HepG2 (cell line): Measurements from ENCODE around the gene CDH22. TPM values are rescaled to one million over a fixed set of nuclear protein-coding genes. Genes with fewer than 3 reads are reported as not detected.
A peak's percentile ranks its signal among the peaks of the same experiment; 100 is the strongest.

ENCODE experiments used
- ATAC-seq: fragments of 200-7000 bp; cut with Tn5 transposase; 3 replicates; pipeline ENCODE4 v1.9.1; 2020; ENCODE audit warnings: mild to moderate bottlenecking, moderate library complexity
- BruUV-seq: library from RNA; stranded (reverse); fragments of 400-500 nt; replicated peaks from 2 replicates; lab custom pipeline; 2021; lab: Mats Ljungman, UMichigan
- CTCF ChIA-PET: fragments of 300-600 bp; formaldehyde crosslinking; extraction: SDS; loops from one replicate; lab custom pipeline; 2021; ENCODE audit warnings: low total read pairs, inconsistent platforms, low intra/inter-chr PET ratio; lab: Yijun Ruan, JAX
- POLR2A ChIA-PET: fragments of 350-600 bp; sonication (Branson Sonifier 250); formaldehyde crosslinking; loops from one replicate; lab custom pipeline; 2020; ENCODE audit warnings: antibody characterized with exemption, inconsistent platforms; lab: Yijun Ruan, JAX
- DNase-seq: peaks from one replicate; pipeline ENCODE4 v3.0.0-alpha.2; 2015; ENCODE audit warnings: low spot score
- FAIRE-seq: peaks from 3 replicates; lab custom pipeline; 2011; peaks lifted over from hg19 to GRCh38; lab: Jason Lieb, UNC
- H2AFZ ChIP-seq: one replicate; pipeline ENCODE4 v1.6.1; 2011; ENCODE audit warnings: low read length, inconsistent platforms
- H3K27ac ChIP-seq: fragments of 300-600 bp; 3 replicates; pipeline ENCODE4 v1.8.0; 2011; ENCODE audit warnings: mixed run types, mild to moderate bottlenecking, mixed read lengths, low read length, inconsistent platforms; ENCODE audit not compliant: insufficient read depth; ENCODE audit errors: extremely low read length
- H3K27me3 ChIP-seq, 2 experiments: fragments of 200-600 bp in 1 of 2; 2 replicates in 1 of 2; 3 replicates in 1 of 2; pipeline versions ENCODE4 v1.6.0 to v1.8.0; 2011; ENCODE audit warnings: low read length in 2 of 2, mild to moderate bottlenecking in 2 of 2, moderate library complexity in 2 of 2, inconsistent platforms in 1 of 2; ENCODE audit not compliant: insufficient read depth in 2 of 2, control insufficient read depth in 1 of 2
- H3K36me3 ChIP-seq, 2 experiments: fragments of 200-600 bp in 1 of 2; replicated peaks in 1 of 2; 2 replicates in 1 of 2; 3 replicates in 1 of 2; pipeline versions ENCODE4 v1.5.1 to v1.8.0; 2011; ENCODE audit warnings: low read length in 2 of 2, inconsistent platforms in 1 of 2; ENCODE audit not compliant: insufficient read depth in 2 of 2, control insufficient read depth in 1 of 2
- H3K4me1 ChIP-seq: 2 replicates; pipeline ENCODE4 v1.5.1; 2012; ENCODE audit warnings: low read length, inconsistent platforms; ENCODE audit not compliant: insufficient read depth
- H3K4me2 ChIP-seq: 2 replicates; pipeline ENCODE4 v1.6.0; 2011; ENCODE audit warnings: low read depth, low read length, inconsistent platforms
- H3K4me3 ChIP-seq, 3 experiments: fragments of 200-600 bp in 1 of 3; sonication (generic), shearing (Covaris generic) in 1 of 3; replicated peaks in 1 of 3; 2 replicates each; pipeline ENCODE4 v1.5.1; 2011 to 2016; ENCODE audit warnings: low read length in 3 of 3, inconsistent platforms in 2 of 3, low read depth in 2 of 3, mild to moderate bottlenecking in 2 of 3, control low read depth in 1 of 3, mixed read lengths in 1 of 3; ENCODE audit not compliant: insufficient read depth in 1 of 3
- H3K79me2 ChIP-seq: one replicate; pipeline ENCODE4 v1.6.1; 2011; ENCODE audit warnings: low read length, inconsistent platforms; ENCODE audit not compliant: insufficient read depth
- H3K9ac ChIP-seq: 2 replicates; pipeline ENCODE4 v1.6.0; 2011; ENCODE audit warnings: mild to moderate bottlenecking, low read depth, low read length, inconsistent platforms; ENCODE audit not compliant: insufficient read depth
- H3K9me3 ChIP-seq: 2 replicates; pipeline ENCODE4 v1.5.1; 2012; ENCODE audit warnings: mild to moderate bottlenecking, low read length
- H4K20me1 ChIP-seq: 2 replicates; pipeline ENCODE4 v1.6.0; 2011; ENCODE audit warnings: inconsistent platforms, mild to moderate bottlenecking, low read length, moderate library complexity; ENCODE audit not compliant: insufficient read depth
- BHLHE40 ChIP-seq: IDR thresholded peaks from 2 replicates; pipeline ENCODE4 v1.6.1; 2011; ENCODE audit warnings: low read length, improper control_type of control experiment
- CEBPB ChIP-seq: IDR thresholded peaks from 2 replicates; pipeline ENCODE4 v1.6.1; 2011; ENCODE audit warnings: low read depth, low read length, improper control_type of control experiment, borderline replicate concordance
- HNRNPLL ChIP-seq: fragments of 200-400 bp; formaldehyde crosslinking; IDR thresholded peaks from 2 replicates; pipeline ENCODE4 v1.6.1; 2017; ENCODE audit warnings: mild to moderate bottlenecking, low read depth, low read length; ENCODE audit not compliant: poor library complexity, severe bottlenecking
- ISX ChIP-seq: sonication (generic); formaldehyde crosslinking; conservative IDR thresholded peaks from 2 replicates; pipeline ENCODE4 v1.5.0; 2020; ENCODE audit warnings: missing genetic modification reagents
- JUND ChIP-seq: sonication (generic); formaldehyde crosslinking; IDR thresholded peaks from 2 replicates; pipeline ENCODE4 v1.8.0; 2022; ENCODE audit warnings: mild to moderate bottlenecking, missing genetic modification reagents
- MAZ ChIP-seq, 2 experiments: sonication (generic) in 1 of 2; formaldehyde crosslinking in 1 of 2; IDR thresholded peaks; 2 replicates each; pipeline versions ENCODE4 v1.5.0 to v1.6.1; 2012 to 2020; ENCODE audit warnings: low read depth in 2 of 2, mild to moderate bottlenecking in 2 of 2, borderline replicate concordance in 1 of 2, improper control_type of control experiment in 1 of 2, low read length in 1 of 2, missing genetic modification reagents in 1 of 2, moderate library complexity in 1 of 2
- ONECUT2 ChIP-seq: sonication (generic); formaldehyde crosslinking; IDR thresholded peaks from 2 replicates; pipeline ENCODE4 v1.4.0; 2020; ENCODE audit warnings: missing genetic modification reagents
- SIN3A ChIP-seq: IDR thresholded peaks from 2 replicates; pipeline ENCODE4 v1.6.1; 2011; ENCODE audit warnings: low read depth, mild to moderate bottlenecking, control low read depth, low read length, borderline replicate concordance
- SMC3 ChIP-seq: IDR thresholded peaks from 2 replicates; pipeline ENCODE4 v1.6.1; 2011; ENCODE audit warnings: low read length, improper control_type of control experiment
- TCF7 ChIP-seq: sonication (generic); IDR thresholded peaks from 2 replicates; pipeline ENCODE4 v1.6.1; 2016; ENCODE audit warnings: antibody characterized with exemption, low read depth
- ZBTB8A ChIP-seq: sonication (generic); formaldehyde crosslinking; IDR thresholded peaks from 2 replicates; pipeline ENCODE4 v1.4.0; 2020; ENCODE audit warnings: mild to moderate bottlenecking, low read depth, missing genetic modification reagents, borderline replicate concordance
- ZNF788 ChIP-seq: sonication (generic); formaldehyde crosslinking; IDR thresholded peaks from 2 replicates; pipeline ENCODE4 v1.5.0; 2020; ENCODE audit warnings: mild to moderate bottlenecking, missing genetic modification reagents, borderline replicate concordance
- WGBS: methylation state at CpG from one replicate; pipeline ENCODE4 v1.1.6; 2017; ENCODE audit warnings: low lambda C conversion rate; 5-methylcytosine and 5-hydroxymethylcytosine counted together
- in situ Hi-C: cut with HindIII; loops from 2 replicates; pipeline ENCODE4 v1.10.0; 2017; ENCODE audit warnings: low pct_unique_long_range_greater_than_20kb; ENCODE audit not compliant: extremely low pct_ligation_motif_present
- intact Hi-C: fragments of 100-400 bp; cut with micrococcal nuclease; formaldehyde crosslinking; loops from one replicate; pipeline ENCODE4 v1.10.0; 2022; ENCODE audit not compliant: unreplicated experiment
- polyA plus RNA-seq, 8 experiments: library from polyadenylated mRNA; depleted of rRNA in 3 of 8; stranded (reverse) in 7 of 8; unstranded in 1 of 8; fragments of >200 nt; fragmentation: Illumina TruSeq in 4 of 8; extraction: Trizol in 4 of 8; gene quantifications; 2 replicates each; pipeline versions ENCODE4 v1.2.1 to v1.2.3, GENCODE V29; 2011 to 2016; ENCODE audit warnings: low read depth in 4 of 8, missing spikeins in 1 of 8, mixed read lengths in 1 of 8; ENCODE audit not compliant: insufficient read depth in 1 of 8
- total RNA-seq, 5 experiments: library from RNA; depleted of rRNA; stranded (reverse); fragments of >200 nt; fragmentation: Illumina TruSeq; extraction: Trizol; gene quantifications; 2 replicates each; pipeline ENCODE4 v1.2.3, GENCODE V29; 2016; ENCODE audit warnings: low read depth in 1 of 5
- TF ChIP-seq, protein P1 (sequence below): sonication (generic); formaldehyde crosslinking; IDR thresholded peaks from 2 replicates; pipeline ENCODE4 v1.5.1; 2020; ENCODE audit warnings: missing genetic modification reagents, mild to moderate bottlenecking, borderline replicate concordance
- TF ChIP-seq, protein P2 (sequence below): sonication (generic); formaldehyde crosslinking; IDR thresholded peaks from 2 replicates; pipeline ENCODE4 v1.5.1; 2020; ENCODE audit warnings: missing genetic modification reagents, mild to moderate bottlenecking, borderline replicate concordance

CDH22 gene
- total and polyA plus RNA-seq, 2 of the 13 experiments (the other 11 are each of a cell fraction or from before 2014, with no cell fraction given), result not detected

DNA sequence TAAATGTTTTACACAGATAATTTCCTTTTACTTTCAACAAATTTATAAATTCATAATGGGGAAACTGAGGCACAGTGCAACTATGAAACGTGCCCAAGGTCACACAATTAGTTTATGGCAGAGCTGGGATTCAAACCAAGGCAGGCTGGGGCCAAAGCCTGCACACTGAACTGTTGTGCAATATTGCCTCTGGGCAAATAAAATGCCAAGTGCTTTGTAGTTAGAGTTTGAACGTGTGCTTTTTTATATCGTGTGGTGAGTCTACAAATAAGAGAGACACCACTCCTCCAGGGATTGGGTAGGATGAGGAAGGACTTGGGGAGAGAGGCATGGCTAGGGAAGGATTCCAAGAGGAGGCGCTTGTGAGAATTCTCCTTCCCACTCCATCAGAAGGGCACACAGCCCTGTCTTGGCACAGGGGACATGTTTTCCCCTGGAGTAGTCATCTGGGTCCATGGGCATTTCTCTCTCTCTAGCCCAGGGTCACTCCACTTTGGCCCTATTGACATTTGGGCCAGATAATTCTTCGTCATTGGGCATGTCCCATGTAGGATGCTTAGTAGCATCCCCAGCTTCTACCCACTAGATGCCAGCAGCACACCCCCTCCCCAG lies 2.8 kb upstream of the CDH22 start (continued):
- TF ChIP-seq, protein P1, sequence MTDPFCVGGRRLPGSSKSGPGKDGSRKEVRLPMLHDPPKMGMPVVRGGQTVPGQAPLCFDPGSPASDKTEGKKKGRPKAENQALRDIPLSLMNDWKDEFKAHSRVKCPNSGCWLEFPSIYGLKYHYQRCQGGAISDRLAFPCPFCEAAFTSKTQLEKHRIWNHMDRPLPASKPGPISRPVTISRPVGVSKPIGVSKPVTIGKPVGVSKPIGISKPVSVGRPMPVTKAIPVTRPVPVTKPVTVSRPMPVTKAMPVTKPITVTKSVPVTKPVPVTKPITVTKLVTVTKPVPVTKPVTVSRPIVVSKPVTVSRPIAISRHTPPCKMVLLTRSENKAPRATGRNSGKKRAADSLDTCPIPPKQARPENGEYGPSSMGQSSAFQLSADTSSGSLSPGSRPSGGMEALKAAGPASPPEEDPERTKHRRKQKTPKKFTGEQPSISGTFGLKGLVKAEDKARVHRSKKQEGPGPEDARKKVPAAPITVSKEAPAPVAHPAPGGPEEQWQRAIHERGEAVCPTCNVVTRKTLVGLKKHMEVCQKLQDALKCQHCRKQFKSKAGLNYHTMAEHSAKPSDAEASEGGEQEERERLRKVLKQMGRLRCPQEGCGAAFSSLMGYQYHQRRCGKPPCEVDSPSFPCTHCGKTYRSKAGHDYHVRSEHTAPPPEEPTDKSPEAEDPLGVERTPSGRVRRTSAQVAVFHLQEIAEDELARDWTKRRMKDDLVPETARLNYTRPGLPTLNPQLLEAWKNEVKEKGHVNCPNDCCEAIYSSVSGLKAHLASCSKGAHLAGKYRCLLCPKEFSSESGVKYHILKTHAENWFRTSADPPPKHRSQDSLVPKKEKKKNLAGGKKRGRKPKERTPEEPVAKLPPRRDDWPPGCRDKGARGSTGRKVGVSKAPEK (CRISPR knock-in tag), result no peak
- TF ChIP-seq TCF7, result 0 out of 2 replicates have a peak, but pooled peaks have one; percentile 16
- TF ChIP-seq, protein P2, sequence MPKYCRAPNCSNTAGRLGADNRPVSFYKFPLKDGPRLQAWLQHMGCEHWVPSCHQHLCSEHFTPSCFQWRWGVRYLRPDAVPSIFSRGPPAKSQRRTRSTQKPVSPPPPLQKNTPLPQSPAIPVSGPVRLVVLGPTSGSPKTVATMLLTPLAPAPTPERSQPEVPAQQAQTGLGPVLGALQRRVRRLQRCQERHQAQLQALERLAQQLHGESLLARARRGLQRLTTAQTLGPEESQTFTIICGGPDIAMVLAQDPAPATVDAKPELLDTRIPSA (CRISPR knock-in tag), result no peak
- TF ChIP-seq BHLHE40, result peak; percentile 51; the same call in 1 of the 2 replicates
- peak; percentile 98 for TF ChIP-seq CEBPB
- TF ChIP-seq SMC3, result peak; percentile 16; the same call in 1 of the 2 replicates
- no peak for TF ChIP-seq SIN3A

DNA sequence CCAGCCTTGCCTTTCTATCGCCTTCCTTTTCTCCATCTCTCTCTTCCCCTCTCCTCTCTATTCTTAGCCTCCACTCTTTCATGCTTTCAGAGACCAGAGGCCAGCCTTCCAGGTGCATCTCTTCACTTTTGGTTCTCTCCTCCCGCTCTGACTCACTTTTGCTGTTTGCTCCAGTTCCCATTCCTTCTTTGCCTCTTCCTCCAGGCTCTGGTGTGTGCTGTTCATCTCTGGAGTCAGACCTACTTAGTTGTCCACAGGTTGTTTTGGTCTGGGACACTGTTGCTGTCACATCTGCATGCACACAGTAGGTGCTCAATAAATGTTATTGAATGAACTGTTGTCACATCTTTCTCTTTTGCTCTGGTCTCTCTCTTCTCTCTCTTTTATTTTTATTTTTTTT lies 1.6 kb upstream of the CDH22 start:
- 8% methylated on average over 2 of the region's 2 CpGs for WGBS
- ChIA-PET CTCF (no interaction called here), POLR2A (no interaction called here)
- Histone ChIP-seq H3K36me3 (no peaks in the 10 kb centered on the region), H3K27me3 (peaks cover 36 to 92% of the 10 kb centered on the region in 2 experiments), H3K9me3 (no peaks in the 10 kb centered on the region), H4K20me1 (no peaks in the 10 kb centered on the region; the same call in 1 of the 2 replicates), H3K27ac (no peak overlapping the region), H3K4me2 (no peak overlapping the region), H3K79me2 (no peaks in the 10 kb centered on the region), H3K9ac (no peak overlapping the region), H3K4me3 (no peak overlapping the region), H3K4me1 (peaks cover 21% of the 10 kb centered on the region), H2AFZ (no peak overlapping the region)
- no peak for DNase-seq
- intact Hi-C loops, result no loop called here
- no peak for FAIRE-seq
- no peak for ATAC-seq
- in situ Hi-C loops, result no loop called here
- BruUV-seq, result no TSS peak
- TF ChIP-seq MAZ (IDR thresholded peaks at IDR 0.05; ENCODE audit: borderline replicate concordance, low read depth, low read length) (no peak), MAZ (CRISPR knock-in tag; IDR thresholded peaks at IDR 0.05; ENCODE audit: low read depth) (no peak), HNRNPLL (no peak), ZBTB8A (CRISPR knock-in tag) (no peak), ONECUT2 (CRISPR knock-in tag) (no peak), ISX (CRISPR knock-in tag) (no peak), JUND (CRISPR knock-in tag) (no peak), ZNF788 (CRISPR knock-in tag) (no peak)
